HG03439 (cell line): ENCODE measurements around the gene SPATA46.

ENCODE experiments used
- ATAC-seq: cut with Tn5 transposase; IDR thresholded peaks from one replicate; pipeline ENCODE4 v1.9.1; 2021; ENCODE audit warnings: mild to moderate bottlenecking, moderate library complexity; ENCODE audit not compliant: unreplicated experiment

Gene SPATA46

GRCh38 chr1:162391790-162392563, 15.3 kb upstream of the SPATA46 start:
- no peak for ATAC-seq

GRCh38 chr1:162390396-162391185, 13.9 kb upstream of the SPATA46 start:
- no peak for ATAC-seq

- no peak for ATAC-seq
Measured at GRCh38 chr1:162389971-162390370, 13.3 kb upstream of the SPATA46 start.

GRCh38 chr1:162389021-162389818, 12.6 kb upstream of the SPATA46 start:
- ATAC-seq = no peak

GRCh38 chr1:162388615-162389014, 12.0 kb upstream of the SPATA46 start:
- ATAC-seq = no peak

- no peak for ATAC-seq
Measured at GRCh38 chr1:162388083-162388594, 11.5 kb upstream of the SPATA46 start.

- no peak for ATAC-seq
Measured at GRCh38 chr1:162387226-162388082, 10.8 kb upstream of the SPATA46 start.

GRCh38 chr1:162386292-162387225, 9.9 kb upstream of the SPATA46 start:
- no peak for ATAC-seq

- no peak for ATAC-seq
Measured at GRCh38 chr1:162385702-162386101, 9.0 kb upstream of the SPATA46 start.

GRCh38 chr1:162385280-162385623, 8.6 kb upstream of the SPATA46 start:
- no peak for ATAC-seq

GRCh38 chr1:162384601-162385279, 8.1 kb upstream of the SPATA46 start:
- no peak for ATAC-seq

GRCh38 chr1:162384116-162384515, 7.5 kb upstream of the SPATA46 start:
- no peak for ATAC-seq

GRCh38 chr1:162383516-162383915, 6.9 kb upstream of the SPATA46 start:
- ATAC-seq = no peak

- no peak for ATAC-seq
Measured at GRCh38 chr1:162383091-162383490, 6.4 kb upstream of the SPATA46 start.

GRCh38 chr1:162381941-162382750, 5.5 kb upstream of the SPATA46 start:
- ATAC-seq = no peak

- ATAC-seq = no peak
Measured at GRCh38 chr1:162381383-162381782, 4.7 kb upstream of the SPATA46 start, which contains the start of gene C1orf226. TSS of gene C1orf226 (plus strand) at chr1:162381728. CDS start at chr1:162381902, 174 bp downstream.

GRCh38 chr1:162380061-162380846, 3.6 kb upstream of the SPATA46 start:
- ATAC-seq = no peak
